ENCODE data around the gene LRP1-AS.

The LRP1-AS gene

GRCh38 chr12:57095440-57095839 is 52.0 kb downstream of the LRP1-AS start:
- peaks cover 39% of the 10 kb centered on the region for H3K36me3 ChIP-seq (ENCODE audit: control insufficient read depth, insufficient read depth, low read length)
- TF ChIP-seq CTCF (IDR thresholded peaks at IDR 0.05; ENCODE audit: insufficient read depth, low read length, poor library complexity, severe bottlenecking): no peak
- H3K27me3 ChIP-seq (replicated peaks; ENCODE audit: control insufficient read depth, insufficient read depth, low read length): no peaks in the 10 kb centered on the region
- no peak overlapping the region for H3K4me3 ChIP-seq (replicated peaks; ENCODE audit: low read depth, low read length)
- DNase-seq (ENCODE audit: extremely low read depth, insufficient read length): no peak

Measured in GM06990 (cell line).